ENCODE measurements around the gene MTFP1. TPM values are rescaled to one million over a fixed set of nuclear protein-coding genes. Genes with fewer than 3 reads are reported as not detected.
A peak's percentile ranks its signal among the peaks of the same experiment; 100 is the strongest.

MTFP1 gene
- 10 to 100 TPM in 2 of 3 donors, 1 to 10 TPM in 1; 2.9 to 16.7 (median 14.4) TPM for total RNA-seq

- TF ChIP-seq CTCF (IDR thresholded peaks at IDR 0.05) (no peak), POLR2AphosphoS5 (IDR thresholded peaks at IDR 0.05) (no peak), POLR2A (IDR thresholded peaks at IDR 0.05) (no peak)
- H3K9me3 ChIP-seq, result no peaks in the 10 kb centered on the region
- H3K27ac ChIP-seq, result peak within 1 kb of the TSS; percentile 96 to 99
- peaks cover 8 to 24% of the 10 kb centered on the region in 2 donors for H3K4me1 ChIP-seq
- H3K27me3 ChIP-seq, result no peaks in the 10 kb centered on the region
- peak within 1 kb of the TSS; percentile 71 to 85 (median 76) for H3K4me3 ChIP-seq
- intact Hi-C loops (cut with DNase I; ENCODE audit: low total_unique reads), result no loop called here
- peak; percentile 39 to 60 for DNase-seq (ENCODE audit: low spot score in 2 of 2)
- no peaks in the 10 kb centered on the region for H3K36me3 ChIP-seq
These were observed at the start of gene MTFP1 for GRCh38 chr22:30425616-30426387. TSS of gene MTFP1 (plus strand) at chr22:30425768. CDS start at chr22:30425880, 112 bp downstream.

DNA sequence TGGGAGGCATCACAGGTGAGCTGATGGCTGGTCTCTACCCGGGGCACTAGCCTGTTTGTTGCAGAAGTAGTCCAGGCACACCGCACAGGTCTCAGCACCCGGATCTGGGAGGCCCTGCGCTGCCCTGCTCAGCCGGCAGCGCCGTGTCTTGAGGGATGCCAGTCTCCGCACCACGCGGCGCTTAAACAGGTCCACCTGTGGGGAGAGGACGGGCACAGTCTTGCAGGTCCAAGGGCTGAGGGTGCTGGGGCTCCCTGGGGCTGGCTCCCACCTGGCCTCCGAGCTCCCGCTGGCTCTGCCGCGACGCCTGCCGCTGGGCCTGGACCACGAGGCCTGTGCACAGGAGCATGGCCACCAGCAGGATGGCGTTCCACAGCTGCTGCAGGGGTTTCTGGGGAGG lies 45.6 kb upstream of the MTFP1 start:
- Histone ChIP-seq H3K9me3 (no peaks in the 10 kb centered on the region), H3K27me3 (no peaks in the 10 kb centered on the region), H3K27ac (no peak overlapping the region), H3K4me3 (no peak overlapping the region), H3K36me3 (no peaks in the 10 kb centered on the region), H3K4me1 (no peaks in the 10 kb centered on the region)
- TF ChIP-seq POLR2A (IDR thresholded peaks at IDR 0.05) (no peak), CTCF (IDR thresholded peaks at IDR 0.05) (no peak), POLR2AphosphoS5 (IDR thresholded peaks at IDR 0.05) (no peak)
- no peak for DNase-seq (ENCODE audit: low spot score in 2 of 2)
- intact Hi-C loops (cut with DNase I; ENCODE audit: low total_unique reads), result no loop called here

- TF ChIP-seq POLR2A (IDR thresholded peaks at IDR 0.05) (no peak), POLR2AphosphoS5 (IDR thresholded peaks at IDR 0.05) (no peak), CTCF (IDR thresholded peaks at IDR 0.05) (no peak)
- H3K36me3 ChIP-seq, result no peaks in the 10 kb centered on the region
- intact Hi-C loops (cut with DNase I; ENCODE audit: low total_unique reads), result no loop called here
These were observed 44.3 kb upstream of the MTFP1 start for GRCh38 chr22:30381264-30381663.

GRCh38 chr22:30382340-30382739 lies 43.2 kb upstream of the MTFP1 start:
- DNase-seq (ENCODE audit: low spot score in 2 of 2), result no peak
- H3K36me3 ChIP-seq, result no peaks in the 10 kb centered on the region
- no peak overlapping the region for H3K4me3 ChIP-seq
- H3K4me1 ChIP-seq, result peaks cover under 1 to 6% of the 10 kb centered on the region in 2 donors
- intact Hi-C loops (cut with DNase I; ENCODE audit: low total_unique reads), result no loop called here
- no peaks in the 10 kb centered on the region for H3K9me3 ChIP-seq
- TF ChIP-seq POLR2AphosphoS5 (IDR thresholded peaks at IDR 0.05) (no peak), CTCF (IDR thresholded peaks at IDR 0.05) (no peak), POLR2A (IDR thresholded peaks at IDR 0.05) (no peak)
- no peaks in the 10 kb centered on the region for H3K27me3 ChIP-seq
- no peak overlapping the region for H3K27ac ChIP-seq

More at GRCh38 chr22:30381264-30381663, 44.3 kb upstream of the MTFP1 start:
- no peak for DNase-seq (ENCODE audit: low spot score in 2 of 2)
- Histone ChIP-seq H3K9me3 (no peaks in the 10 kb centered on the region), H3K27ac (no peak overlapping the region), H3K27me3 (no peaks in the 10 kb centered on the region), H3K4me1 (peaks cover 0 to 6% of the 10 kb centered on the region in 2 donors), H3K4me3 (no peak overlapping the region)

GRCh38 chr22:30383061-30383460 lies 42.5 kb upstream of the MTFP1 start:
- H3K27me3 ChIP-seq, result no peaks in the 10 kb centered on the region
- H3K4me1 ChIP-seq, result peaks cover 3 to 6% of the 10 kb centered on the region in 2 donors
- no peak for DNase-seq (ENCODE audit: low spot score in 2 of 2)
- no peaks in the 10 kb centered on the region for H3K9me3 ChIP-seq
- H3K4me3 ChIP-seq, result no peak overlapping the region
- TF ChIP-seq POLR2AphosphoS5 (IDR thresholded peaks at IDR 0.05) (no peak), CTCF (IDR thresholded peaks at IDR 0.05) (no peak), POLR2A (IDR thresholded peaks at IDR 0.05) (no peak)
- intact Hi-C loops (cut with DNase I; ENCODE audit: low total_unique reads), result no loop called here
- H3K36me3 ChIP-seq, result no peaks in the 10 kb centered on the region
- H3K27ac ChIP-seq, result no peak overlapping the region
